Cerebellar cortex (tissue), 1 donor: Measurements from ENCODE around the gene MFGE8.

Experiments
- DNase-seq: peaks from one replicate; pipeline ENCODE4 v3.0.0-alpha.2; 2015; ENCODE audit warnings: low spot score

The MFGE8 gene

GRCh38 chr15:88874275-88874674 is 38.9 kb downstream of the MFGE8 start:
- DNase-seq: no peak

GRCh38 chr15:88873786-88874185 is 39.4 kb downstream of the MFGE8 start:
- DNase-seq: no peak

GRCh38 chr15:88872706-88873105 is 40.5 kb downstream of the MFGE8 start:
- no peak for DNase-seq

- DNase-seq: no peak
Measured at GRCh38 chr15:88872106-88872505, 41.1 kb downstream of the MFGE8 start.

GRCh38 chr15:88871313-88871712 is 41.9 kb downstream of the MFGE8 start:
- no peak for DNase-seq

DNA sequence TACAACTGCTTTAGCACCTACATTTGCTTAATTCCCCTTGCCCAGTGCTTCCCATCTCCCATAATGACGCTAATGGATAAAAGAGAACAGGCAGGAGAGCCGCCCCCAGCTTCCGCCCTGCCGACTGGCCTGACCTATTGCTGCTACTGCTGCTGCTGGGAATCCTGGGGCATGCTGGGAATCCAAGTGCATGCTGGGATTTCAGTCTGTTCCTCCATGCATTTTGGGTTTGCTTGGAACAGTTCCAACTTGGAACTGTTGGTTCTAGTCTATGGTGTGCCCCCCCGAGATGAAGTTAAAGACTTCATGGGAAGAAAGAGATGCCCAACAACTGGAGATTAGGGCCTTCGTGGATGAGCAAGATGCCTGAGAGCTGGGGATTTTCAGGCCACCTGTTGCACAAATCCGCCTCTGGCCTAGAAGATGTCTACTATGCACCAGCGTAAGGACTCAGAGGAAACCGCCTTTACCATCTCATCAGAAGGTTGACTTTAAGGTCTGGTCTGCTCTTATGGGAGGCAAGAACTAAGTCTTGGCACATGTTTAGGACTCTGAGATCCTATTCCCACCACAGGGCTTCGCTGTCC is 46.8 kb downstream of the MFGE8 start:
- DNase-seq: no peak

GRCh38 chr15:88865498-88866099 is 47.6 kb downstream of the MFGE8 start:
- DNase-seq: no peak

DNA sequence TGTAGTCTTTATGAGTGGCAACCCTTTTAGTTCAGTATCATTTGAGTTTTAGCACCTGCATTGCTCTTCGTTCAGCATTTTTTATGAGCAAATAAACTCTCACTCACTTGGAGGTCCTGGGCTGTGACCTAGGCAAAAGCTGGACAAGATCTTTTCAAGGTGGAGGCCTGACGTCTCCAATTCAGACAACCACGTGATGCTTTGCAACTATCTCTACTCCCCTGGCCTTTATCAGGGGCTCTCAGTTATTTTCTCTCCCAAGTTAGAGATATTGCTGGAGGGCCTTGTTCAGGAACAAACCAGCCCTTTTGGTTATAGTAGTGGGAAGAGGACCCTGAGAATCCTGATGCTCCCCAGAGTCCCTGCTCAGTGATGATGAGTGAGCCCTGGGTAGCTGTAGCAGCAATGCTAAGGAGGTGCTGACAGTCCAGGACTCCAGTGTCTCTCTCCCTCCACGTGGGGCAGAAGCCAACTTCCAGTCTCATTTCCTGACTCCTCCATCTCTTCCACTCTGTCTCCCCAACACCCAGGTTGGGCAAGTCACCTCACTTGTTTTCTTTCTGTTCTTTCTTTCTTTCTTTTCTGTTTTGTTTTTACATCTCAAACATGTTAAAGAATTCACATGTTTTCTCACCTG is 48.2 kb downstream of the MFGE8 start:
- DNase-seq: no peak

GRCh38 chr15:88863412-88863811 is 49.8 kb downstream of the MFGE8 start:
- DNase-seq: no peak

DNA sequence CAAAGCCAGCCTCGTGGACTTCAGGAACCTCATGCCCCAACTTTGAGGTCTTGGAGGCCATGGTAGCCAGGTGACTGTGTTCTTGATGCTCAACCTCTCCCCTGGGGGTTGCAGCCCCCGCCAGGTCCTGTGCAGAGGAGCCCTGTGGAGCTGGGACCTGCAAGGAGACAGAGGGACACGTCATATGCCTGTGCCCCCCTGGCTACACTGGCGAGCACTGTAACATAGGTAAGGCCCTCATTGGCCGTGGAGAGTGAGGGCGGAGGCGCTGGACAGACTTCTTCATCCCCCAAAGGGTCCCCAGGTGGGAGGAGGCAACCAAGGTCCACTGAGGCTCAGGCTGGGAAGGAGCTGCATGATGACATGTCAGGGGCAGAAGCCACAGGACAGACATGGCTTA is 53.0 kb downstream of the MFGE8 start:
- DNase-seq: no peak

DNA sequence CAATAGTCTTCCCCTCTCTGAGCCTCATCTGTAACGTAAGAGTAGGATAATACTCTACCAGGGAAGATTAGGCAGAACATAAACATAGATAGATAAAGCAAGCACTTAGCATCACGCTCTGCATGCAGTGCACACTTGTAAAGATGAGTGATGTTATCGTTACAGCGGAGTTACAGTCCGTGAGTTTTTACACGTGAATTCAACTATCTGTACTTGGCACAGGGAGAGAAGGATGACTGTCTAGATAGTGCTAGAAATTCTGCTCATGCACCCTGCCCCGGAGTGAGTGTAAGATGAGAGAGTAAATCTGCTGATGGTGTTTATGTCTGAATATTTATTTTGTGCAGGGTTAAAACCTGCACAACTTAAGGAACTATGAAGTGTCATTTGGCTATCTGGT is 53.6 kb downstream of the MFGE8 start:
- DNase-seq: no peak

DNA sequence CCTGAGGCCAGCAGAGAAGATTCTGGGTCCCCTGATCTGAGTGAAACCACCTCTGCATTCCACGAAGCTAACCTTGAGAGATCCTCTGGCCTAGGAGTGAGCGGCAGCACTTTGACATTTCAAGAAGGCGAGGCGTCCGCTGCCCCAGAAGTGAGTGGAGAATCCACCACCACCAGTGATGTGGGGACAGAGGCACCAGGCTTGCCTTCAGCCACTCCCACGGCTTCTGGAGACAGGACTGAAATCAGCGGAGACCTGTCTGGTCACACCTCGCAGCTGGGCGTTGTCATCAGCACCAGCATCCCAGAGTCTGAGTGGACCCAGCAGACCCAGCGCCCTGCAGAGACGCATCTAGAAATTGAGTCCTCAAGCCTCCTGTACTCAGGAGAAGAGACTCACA is 54.2 kb downstream of the MFGE8 start:
- no peak for DNase-seq

DNA sequence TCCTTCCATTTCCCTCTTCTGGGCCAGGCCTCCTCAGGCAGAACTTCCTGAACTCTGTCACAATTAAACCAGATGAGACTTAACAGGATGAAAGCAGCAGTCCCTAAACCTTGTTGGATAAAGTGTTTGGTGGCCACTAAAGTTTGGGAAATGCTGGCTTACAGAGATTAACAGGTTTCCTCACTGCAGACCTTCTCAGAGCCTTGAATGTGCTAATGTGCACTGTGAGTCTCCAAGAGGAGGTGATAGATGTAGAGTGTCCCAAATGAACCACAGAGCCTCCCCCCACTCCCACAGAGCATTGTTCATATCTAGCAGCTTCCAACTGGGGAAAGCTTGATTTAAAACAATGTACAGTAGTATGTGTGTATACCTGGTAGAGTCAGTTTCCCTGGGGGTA is 60.7 kb downstream of the MFGE8 start:
- DNase-seq: no peak

DNA sequence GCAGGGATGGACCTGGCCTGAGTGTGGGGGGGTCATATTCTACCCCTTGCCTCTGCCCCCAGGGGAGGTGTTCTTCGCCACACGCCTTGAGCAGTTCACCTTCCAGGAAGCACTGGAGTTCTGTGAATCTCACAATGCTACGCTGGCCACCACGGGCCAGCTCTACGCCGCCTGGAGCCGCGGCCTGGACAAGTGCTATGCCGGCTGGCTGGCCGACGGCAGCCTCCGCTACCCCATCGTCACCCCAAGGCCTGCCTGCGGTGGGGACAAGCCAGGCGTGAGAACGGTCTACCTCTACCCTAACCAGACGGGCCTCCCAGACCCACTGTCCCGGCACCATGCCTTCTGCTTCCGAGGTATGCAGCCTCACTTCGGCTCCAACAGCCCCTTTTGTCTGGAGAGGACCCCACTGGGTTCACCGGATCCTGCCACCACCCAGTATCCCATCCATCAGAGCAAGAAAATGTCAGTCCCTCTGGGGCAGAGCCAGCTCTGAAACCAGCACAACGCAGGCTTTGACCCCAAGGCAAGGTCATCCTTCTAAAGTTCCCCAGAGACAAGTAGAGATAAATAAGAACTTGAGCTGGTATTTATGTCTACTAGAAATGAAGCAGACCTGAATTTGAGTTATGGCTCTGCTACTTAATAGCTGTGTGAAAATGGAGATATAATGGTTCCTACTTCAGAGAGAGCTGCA is 63.7 kb downstream of the MFGE8 start:
- DNase-seq: no peak
